Suppressor macrophage (primary cell): ENCODE measurements around the gene ACOT11.

Source experiments
- DNase-seq, 4 experiments: peaks; one replicate each; pipeline ENCODE4 v3.0.0-alpha.2; 2020 to 2022

Gene ACOT11

DNA sequence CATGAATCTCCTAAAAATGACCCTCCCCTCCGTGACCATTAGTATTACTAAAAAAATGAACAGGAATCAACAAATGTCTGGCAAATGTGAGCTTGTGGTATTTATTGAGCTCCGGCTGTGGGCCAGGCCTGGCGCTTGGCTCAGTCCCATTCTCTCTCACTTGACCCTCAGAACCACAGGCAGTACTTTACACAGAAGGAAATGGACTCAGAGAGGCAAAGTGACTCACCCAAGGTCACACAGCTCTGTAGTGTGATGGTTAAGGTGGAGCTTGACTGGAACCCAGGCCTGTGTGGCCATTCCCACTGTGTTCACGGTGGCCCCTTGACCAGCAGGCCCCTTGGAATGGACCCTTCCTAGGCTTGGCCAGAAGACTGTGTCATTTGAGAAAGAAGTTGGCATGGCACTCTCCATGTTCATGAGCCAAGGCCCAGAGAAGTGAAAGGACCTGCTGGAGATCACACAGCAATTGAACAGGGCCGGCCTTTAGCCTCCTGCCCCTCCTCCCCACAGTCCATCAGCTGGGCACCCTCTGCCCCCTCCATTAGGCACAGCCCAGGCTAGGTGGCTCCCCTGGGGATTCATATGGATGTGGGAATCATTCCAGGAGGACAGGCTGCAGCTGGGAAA lies 43.2 kb downstream of the ACOT11 start:
- DNase-seq: no peak

GRCh38 chr1:54593571-54594160 lies 45.6 kb downstream of the ACOT11 start:
- DNase-seq: no peak

DNA sequence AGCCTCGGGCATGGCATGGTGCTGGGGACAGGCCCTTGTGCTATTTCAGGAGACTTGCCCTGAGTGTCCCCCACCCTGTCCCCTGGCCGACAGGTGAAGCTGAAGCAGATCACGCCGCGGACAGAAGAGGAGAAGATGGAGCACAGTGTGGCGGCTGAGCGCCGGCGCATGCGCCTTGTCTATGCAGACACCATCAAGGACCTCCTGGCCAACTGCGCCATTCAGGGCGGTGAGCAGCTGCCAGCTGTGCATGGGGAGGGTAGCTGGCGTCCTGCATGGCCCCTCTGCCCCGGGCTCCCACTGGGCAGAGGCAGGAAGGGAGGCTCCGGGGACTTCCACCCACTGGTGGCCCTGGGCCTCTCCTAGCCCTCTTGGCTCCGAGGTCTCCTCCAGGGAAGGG lies 46.4 kb downstream of the ACOT11 start:
- no peak for DNase-seq

GRCh38 chr1:54595956-54596498 lies 48.0 kb downstream of the ACOT11 start:
- no peak for DNase-seq

DNA sequence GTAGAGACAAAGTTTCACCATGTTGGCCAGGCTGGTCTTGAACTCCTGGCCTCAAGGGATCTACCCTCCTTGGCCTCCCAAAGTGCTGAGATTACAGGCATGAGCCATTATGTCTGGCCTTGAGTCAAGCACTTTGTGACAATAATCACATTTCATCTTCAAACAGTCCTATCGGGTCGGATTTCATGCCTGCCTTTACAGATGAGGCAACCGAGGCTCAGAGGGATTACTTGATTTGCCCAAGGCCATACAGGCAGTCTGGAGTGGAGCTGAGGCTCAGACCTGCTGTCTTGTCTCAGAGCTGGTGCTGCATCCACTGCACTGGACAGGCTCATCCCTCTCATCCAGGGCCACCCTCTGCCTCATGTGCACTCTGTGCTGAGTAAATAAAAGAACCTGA lies 48.7 kb downstream of the ACOT11 start:
- DNase-seq: no peak

- no peak for DNase-seq
Measured at GRCh38 chr1:54597455-54598030, 49.5 kb downstream of the ACOT11 start.

- DNase-seq: no peak
Measured at GRCh38 chr1:54599211-54599823, 51.3 kb downstream of the ACOT11 start.

DNA sequence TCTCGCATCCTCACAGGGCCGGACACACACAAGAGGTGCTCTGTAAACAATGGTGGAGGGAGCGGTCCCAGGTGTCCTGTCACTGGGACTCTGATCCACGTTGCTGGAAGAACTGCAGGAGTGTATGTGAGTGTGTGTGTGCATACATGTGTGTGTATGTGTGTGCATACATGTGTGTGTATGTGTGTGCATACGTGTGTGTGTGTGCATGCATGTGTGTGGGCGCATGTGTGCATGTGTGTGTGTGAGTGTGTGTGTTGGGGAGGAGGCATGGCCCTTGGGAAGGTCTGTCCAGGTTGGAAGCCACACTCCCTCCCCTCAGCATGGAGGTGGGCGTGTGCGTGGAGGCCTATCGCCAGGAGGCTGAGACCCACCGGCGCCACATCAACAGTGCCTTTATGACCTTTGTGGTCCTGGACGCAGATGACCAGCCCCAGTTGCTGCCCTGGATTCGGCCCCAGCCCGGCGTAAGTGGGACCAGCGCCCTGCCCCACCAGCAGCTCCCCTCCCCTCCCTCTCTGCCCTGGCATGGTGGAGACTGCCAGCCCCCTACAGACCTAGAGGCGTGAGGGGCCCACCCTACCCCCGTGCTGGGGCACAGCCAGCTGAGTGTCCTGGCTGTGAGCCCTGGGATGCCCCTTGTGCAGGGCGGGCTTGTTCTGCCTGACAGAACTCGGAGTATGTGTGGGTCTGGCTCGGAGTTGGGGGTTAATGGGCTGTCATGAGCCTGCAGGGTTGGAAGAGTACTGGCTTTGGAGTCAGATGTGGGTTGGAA lies 53.1 kb downstream of the ACOT11 start:
- no peak for DNase-seq

- no peak for DNase-seq
Measured at GRCh38 chr1:54601730-54602129, 53.7 kb downstream of the ACOT11 start.

DNA sequence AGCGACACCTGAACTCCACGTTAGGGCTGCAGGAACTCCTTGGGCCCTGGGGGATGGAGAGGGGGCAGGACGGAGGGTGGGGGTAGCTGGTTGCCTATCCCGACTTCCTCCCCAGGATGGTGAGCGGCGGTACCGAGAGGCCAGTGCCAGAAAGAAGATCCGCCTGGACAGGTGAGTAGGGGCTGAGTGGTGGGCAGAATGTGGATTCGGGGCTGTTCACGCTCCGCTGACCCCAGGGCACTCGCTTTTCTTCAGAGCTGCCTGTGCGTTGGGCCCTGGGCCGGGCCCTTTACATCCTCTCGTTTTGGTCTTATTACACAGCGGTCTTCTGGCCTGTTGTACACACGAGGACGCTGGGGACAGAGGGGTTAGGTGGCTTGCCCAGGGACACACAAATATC lies 54.5 kb downstream of the ACOT11 start:
- DNase-seq: no peak

DNA sequence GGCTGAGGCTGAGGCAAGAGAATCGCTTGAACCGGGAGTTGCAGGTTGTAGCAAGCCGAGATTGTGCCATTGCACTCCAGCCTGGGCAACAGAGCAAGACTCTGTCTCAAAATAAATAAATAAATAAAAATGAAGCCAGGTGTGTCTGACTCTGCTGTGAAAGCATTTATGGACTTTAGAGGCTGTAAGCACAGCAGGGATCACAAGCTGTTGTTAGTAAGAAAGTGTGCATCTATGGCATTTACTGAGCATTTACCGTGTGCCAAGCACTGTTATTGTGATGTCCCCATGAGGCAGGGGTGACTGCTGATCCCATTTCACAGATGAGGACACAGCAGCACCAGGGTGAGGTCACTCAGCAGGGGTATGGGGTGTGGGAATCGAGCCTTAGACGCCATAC lies 55.2 kb downstream of the ACOT11 start:
- no peak for DNase-seq

- DNase-seq: no peak
Measured at GRCh38 chr1:54604051-54604450, 56.0 kb downstream of the ACOT11 start.

GRCh38 chr1:54604572-54605370 lies 56.7 kb downstream of the ACOT11 start:
- peak in 1 of 4 experiments; percentile 5 for DNase-seq

DNA sequence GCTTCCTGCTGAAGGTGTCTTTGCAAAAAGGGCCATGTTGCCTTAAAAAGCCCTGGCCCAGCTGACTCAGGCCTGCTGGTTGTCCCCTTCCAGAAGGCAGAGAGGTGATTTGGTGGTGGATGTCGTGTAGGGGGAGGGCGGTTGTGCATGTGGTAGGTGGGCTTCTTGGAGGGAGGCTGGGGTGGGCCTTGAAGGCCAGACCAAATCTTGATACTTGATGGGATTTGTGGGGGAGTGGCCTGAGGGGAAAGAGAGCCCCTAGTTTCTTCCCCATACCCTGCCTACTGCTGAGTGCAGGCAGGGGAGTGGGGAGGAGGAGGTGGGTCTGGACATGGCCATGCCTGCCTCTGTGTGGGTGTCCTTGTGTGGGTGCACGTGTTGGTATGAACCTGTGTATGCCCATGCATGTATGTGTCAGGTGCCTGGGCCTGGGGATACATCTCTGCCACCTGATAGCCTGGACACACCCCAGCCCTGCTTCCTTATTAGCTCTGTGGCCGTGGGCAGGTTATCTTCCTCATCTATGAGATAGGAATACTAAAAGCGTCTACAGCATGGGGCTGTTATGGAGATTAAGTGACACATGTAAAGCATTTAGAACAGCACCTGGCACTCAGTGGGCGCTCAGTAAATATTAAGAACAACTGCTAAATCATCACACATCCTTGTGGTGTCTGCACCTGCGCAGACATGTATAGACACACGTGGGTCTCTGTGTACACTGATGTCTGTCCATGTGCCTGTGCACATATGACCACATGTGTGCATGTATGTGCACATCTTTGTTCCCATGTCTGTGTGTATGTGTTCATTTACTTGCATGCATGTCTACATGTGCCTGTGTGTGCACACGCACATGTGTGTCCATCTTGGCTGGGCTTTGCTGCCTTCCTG lies 58.3 kb downstream of the ACOT11 start:
- DNase-seq: no peak

- no peak for DNase-seq
Measured at GRCh38 chr1:54606990-54607325, 58.9 kb downstream of the ACOT11 start.

- no peak for DNase-seq
Measured at GRCh38 chr1:54607821-54608565, 60.0 kb downstream of the ACOT11 start.

- DNase-seq: no peak
Measured at GRCh38 chr1:54608566-54609230, 60.7 kb downstream of the ACOT11 start.

DNA sequence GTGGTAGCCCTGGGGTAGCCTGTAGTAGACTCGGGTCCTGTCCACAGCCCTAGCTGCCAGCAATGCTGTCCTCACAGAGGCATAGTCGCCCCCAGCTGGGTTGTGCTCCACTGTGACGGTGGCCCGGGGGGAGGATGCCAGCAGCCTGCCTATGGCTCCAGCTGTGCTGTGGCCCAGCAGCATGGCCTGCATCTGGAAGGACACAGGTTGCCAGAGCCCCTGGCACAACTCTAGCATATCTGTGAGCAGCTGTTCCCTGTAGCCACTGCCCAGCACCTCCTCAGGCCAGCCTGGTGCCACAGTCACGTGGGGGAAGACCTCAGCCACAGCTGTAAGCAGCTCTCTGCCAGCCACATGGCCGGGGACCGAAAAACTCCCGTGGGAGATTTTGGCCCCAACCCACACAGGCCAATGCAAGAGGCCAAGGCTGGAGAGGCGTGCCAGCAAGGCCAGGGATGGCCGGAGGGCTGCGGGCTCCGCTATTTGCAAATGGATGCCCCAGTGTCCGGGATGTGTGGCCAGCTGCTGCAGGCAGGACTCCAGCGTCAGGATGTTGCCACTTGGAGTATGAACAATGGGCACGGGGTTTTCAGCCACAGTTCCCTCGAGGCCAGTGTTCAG lies 61.4 kb downstream of the ACOT11 start:
- no peak for DNase-seq

DNA sequence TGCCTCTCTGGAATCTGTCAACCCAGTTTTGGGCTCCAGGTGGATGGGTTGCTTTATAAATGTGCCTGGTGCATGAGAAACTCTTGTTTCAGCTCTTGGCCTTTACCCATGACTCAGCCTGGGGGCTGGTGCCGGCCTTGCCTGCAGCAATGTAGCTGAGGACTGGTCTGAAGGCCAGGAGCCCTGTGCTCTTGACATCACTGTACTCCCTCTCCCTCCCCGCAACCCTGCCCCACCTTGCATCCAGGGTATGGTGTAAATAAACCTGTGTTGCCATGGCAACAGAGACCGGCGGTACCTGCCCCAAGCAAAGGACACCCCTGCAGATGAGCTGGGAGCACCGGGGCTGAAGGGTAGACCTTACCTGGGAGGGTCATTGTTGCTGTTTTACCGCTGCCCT lies 62.0 kb downstream of the ACOT11 start:
- DNase-seq: no peak
